Ovary (tissue), 9 donors: Measurements from ENCODE around the gene FSTL3. TPM values are rescaled to one million over a fixed set of nuclear protein-coding genes. Genes with fewer than 3 reads are reported as not detected.

ENCODE experiments used
- DNase-seq, 5 donors: peaks; one replicate each; pipeline ENCODE4 v3.0.0-alpha.2; 2019 to 2020
- H3K27ac ChIP-seq, 2 donors: fragments of 200-600 bp; one replicate each; pipeline versions ENCODE4 v1.5.1 to v1.8.0; 2019 to 2022
- H3K27me3 ChIP-seq: fragments of 200-600 bp; one replicate; pipeline ENCODE4 v1.8.0; 2022
- H3K36me3 ChIP-seq: fragments of 200-600 bp; sonication (generic); one replicate; pipeline ENCODE4 v1.5.1; 2019
- H3K4me1 ChIP-seq: one replicate; pipeline ENCODE4 v1.8.1; 2013; ENCODE audit warnings: mild to moderate bottlenecking, moderate library complexity; ENCODE audit not compliant: insufficient read depth
- H3K4me3 ChIP-seq: fragments of 200-600 bp; sonication (generic); one replicate; pipeline ENCODE4 v1.5.1; 2017
- H3K9me3 ChIP-seq, 2 donors: fragments of 200-600 bp in 1 of 2; sonication (generic) in 1 of 2; one replicate each; pipeline versions ENCODE4 v1.5.1 to v1.8.1; 2013 to 2019; ENCODE audit warnings: mild to moderate bottlenecking in 1 of 2, moderate library complexity in 1 of 2
- EP300 ChIP-seq: sonication (generic); formaldehyde crosslinking; IDR thresholded peaks from one replicate; pipeline ENCODE4 v1.6.1; 2017; ENCODE audit warnings: antibody characterized with exemption
- POLR2A ChIP-seq: fragments of 450-650 bp; IDR thresholded peaks from one replicate; pipeline ENCODE4 v1.6.1; 2017; ENCODE audit warnings: antibody characterized with exemption, mild to moderate bottlenecking, moderate library complexity
- WGBS, 3 donors: extraction: QIAGEN DNeasy Blood & Tissue Kit in 1 of 3; methylation state at CpG; one replicate each; pipeline versions ENCODE4 v1.1.5 to v1.1.7; 2013 to 2017; 5-methylcytosine and 5-hydroxymethylcytosine counted together
- intact Hi-C, 4 donors: fragments of 100-400 bp; cut with DNase I; formaldehyde crosslinking; loops; one replicate each; pipeline versions ENCODE4 v1.11.0 to v1.15.1; 2022 to 2023
- polyA plus RNA-seq, 2 donors: library from polyadenylated mRNA; stranded (reverse); fragments of 200-250 nt in 1 of 2; fragments of 350-450 nt in 1 of 2; fragmentation: Illumina TruSeq in 1 of 2; extraction: RNeasy Lipid Tissue Mini Kit (QIAGEN cat#74804) in 1 of 2; gene quantifications; one replicate each; pipeline ENCODE4 v1.2.3, GENCODE V29; 2013 to 2014
- total RNA-seq, 7 donors: library from RNA; depleted of rRNA in 2 of 7; stranded (reverse); fragments of >200 nt in 2 of 7; fragmentation: NEBNext Ultra II Directional in 3 of 7; extraction: Animal tissue kit (Norgen Biotek cat#: 25700) in 3 of 7; gene quantifications; one replicate each; pipeline versions ENCODE4 v1.1.0 to v1.2.4, GENCODE V29; 2016 to 2023
- TF ChIP-seq, protein P1 (sequence below), 3 donors: fragments of 450-650 bp in 2 of 3; fragments of 200-600 bp in 1 of 3; IDR thresholded peaks; one replicate each; pipeline versions ENCODE4 v1.5.1 to v1.8.0; 2016 to 2022; ENCODE audit warnings: antibody characterized with exemption in 3 of 3, mild to moderate bottlenecking in 1 of 3
- donor health status: DM: no; HTN: no; CAD: no; lungs with moderate emphysema.
- donor health status: DM: no; HTN: no; CAD: no.
- donor health status: Bipolar disorder and iron deficiency.
- donor health status: DM: yes; HTN: yes; CAD: no.
- donor health status: DM: no; HTN: no; CAD: no.
- donor health status: DM: yes; HTN: yes; CAD: no.

The FSTL3 gene
- total and polyA plus RNA-seq, 9 donors: 16.9 to 141 (median 39.9) TPM

GRCh38 chr19:632579-633067, 43.6 kb upstream of the FSTL3 start:
- no peak for DNase-seq
- Histone ChIP-seq H3K27ac (no peak overlapping the region), H3K36me3 (no peaks in the 10 kb centered on the region), H3K27me3 (no peaks in the 10 kb centered on the region), H3K4me3 (peak overlapping the region; percentile 90), H3K4me1 (peaks cover 12% of the 10 kb centered on the region), H3K9me3 (no peaks in the 10 kb centered on the region)
- no peak for TF ChIP-seq EP300
- TF ChIP-seq POLR2A: no peak
- TF ChIP-seq, protein P1, sequence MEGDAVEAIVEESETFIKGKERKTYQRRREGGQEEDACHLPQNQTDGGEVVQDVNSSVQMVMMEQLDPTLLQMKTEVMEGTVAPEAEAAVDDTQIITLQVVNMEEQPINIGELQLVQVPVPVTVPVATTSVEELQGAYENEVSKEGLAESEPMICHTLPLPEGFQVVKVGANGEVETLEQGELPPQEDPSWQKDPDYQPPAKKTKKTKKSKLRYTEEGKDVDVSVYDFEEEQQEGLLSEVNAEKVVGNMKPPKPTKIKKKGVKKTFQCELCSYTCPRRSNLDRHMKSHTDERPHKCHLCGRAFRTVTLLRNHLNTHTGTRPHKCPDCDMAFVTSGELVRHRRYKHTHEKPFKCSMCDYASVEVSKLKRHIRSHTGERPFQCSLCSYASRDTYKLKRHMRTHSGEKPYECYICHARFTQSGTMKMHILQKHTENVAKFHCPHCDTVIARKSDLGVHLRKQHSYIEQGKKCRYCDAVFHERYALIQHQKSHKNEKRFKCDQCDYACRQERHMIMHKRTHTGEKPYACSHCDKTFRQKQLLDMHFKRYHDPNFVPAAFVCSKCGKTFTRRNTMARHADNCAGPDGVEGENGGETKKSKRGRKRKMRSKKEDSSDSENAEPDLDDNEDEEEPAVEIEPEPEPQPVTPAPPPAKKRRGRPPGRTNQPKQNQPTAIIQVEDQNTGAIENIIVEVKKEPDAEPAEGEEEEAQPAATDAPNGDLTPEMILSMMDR (IDR thresholded peaks at IDR 0.05): no peak
- 2% methylated on average over 35 of the region's 35 CpGs for WGBS, 3 donors
- intact Hi-C loops: no loop called here

GRCh38 chr19:633068-633785, 43.0 kb upstream of the FSTL3 start, which contains the start of gene POLRMT:
Gene POLRMT, minus strand, starts transcription at chr19:633537. Its CDS starts 25 bp downstream, at chr19:633512.
- 0 to 1% (median 0%) methylated on average over 67 of the region's 67 CpGs for WGBS, 3 donors
- no peak within 1 kb of the TSS for H3K27ac ChIP-seq
- intact Hi-C loops: no loop called here
- peak; percentile 98 to 99 (median 98) for DNase-seq
- H3K36me3 ChIP-seq: no peaks in the 10 kb centered on the region
- H3K4me3 ChIP-seq: peak within 1 kb of the TSS; percentile 90
- TF ChIP-seq, protein P1 (IDR thresholded peaks at IDR 0.05): peak in 2 of 3 donors; percentile 27 to 34
- no peak for TF ChIP-seq POLR2A
- peaks cover 12% of the 10 kb centered on the region for H3K4me1 ChIP-seq
- no peaks in the 10 kb centered on the region for H3K27me3 ChIP-seq
- H3K9me3 ChIP-seq: no peaks in the 10 kb centered on the region

- Histone ChIP-seq H3K4me3 (peak overlapping the region; percentile 90), H3K27me3 (no peaks in the 10 kb centered on the region), H3K4me1 (peaks cover 18% of the 10 kb centered on the region), H3K36me3 (no peaks in the 10 kb centered on the region), H3K27ac (no peak overlapping the region), H3K9me3 (no peaks in the 10 kb centered on the region)
- intact Hi-C loops: no loop called here
- TF ChIP-seq EP300: no peak
- TF ChIP-seq, protein P1 (IDR thresholded peaks at IDR 0.05): no peak
- no peak for TF ChIP-seq POLR2A
- WGBS, 3 donors: 18 to 22% (median 20%) methylated on average over 32 of the region's 32 CpGs
- no peak for DNase-seq
Measured at GRCh38 chr19:633786-634639, 42.2 kb upstream of the FSTL3 start.

DNA sequence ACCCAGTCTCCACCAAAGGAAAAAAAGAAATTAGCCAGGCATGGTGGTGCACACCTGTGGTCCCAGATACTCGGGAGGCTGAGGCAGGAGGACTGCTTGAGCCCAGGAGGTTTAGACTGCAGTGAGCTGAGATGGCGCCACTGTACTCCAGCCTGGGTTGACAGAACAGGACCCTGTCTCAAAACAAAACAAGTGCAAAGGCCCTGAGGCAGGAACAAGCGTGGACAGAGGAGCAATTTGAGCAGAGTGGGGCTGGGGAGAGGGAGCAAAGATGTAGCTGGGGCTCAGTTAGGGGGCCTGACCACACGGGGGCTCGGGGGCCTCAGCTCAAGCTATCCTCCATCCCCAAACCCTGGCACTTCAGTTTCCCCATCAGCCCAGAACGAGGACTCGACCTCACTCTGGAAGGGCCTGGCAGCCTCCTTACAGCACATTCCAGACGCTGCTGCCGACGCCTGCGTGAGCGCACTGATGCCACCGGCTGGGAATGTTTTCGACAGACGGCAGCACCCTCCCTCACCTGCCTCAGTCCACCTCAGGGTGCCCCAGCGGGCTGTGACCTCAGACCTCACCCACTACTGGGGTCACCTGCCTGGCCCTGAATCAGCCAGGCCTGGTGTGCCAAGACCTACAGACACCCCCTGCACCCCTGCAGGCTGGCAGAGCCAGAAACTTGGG, 41.1 kb upstream of the FSTL3 start:
- WGBS, 3 donors: 85 to 92% (median 88%) methylated on average over 16 of the region's 16 CpGs
- Histone ChIP-seq H3K36me3 (no peaks in the 10 kb centered on the region), H3K4me3 (no peak overlapping the region), H3K9me3 (no peaks in the 10 kb centered on the region), H3K27me3 (no peaks in the 10 kb centered on the region), H3K27ac (no peak overlapping the region), H3K4me1 (peaks cover 20% of the 10 kb centered on the region)
- no peak for DNase-seq
- intact Hi-C loops: no loop called here
- TF ChIP-seq, protein P1 (IDR thresholded peaks at IDR 0.05): no peak
- no peak for TF ChIP-seq EP300
- TF ChIP-seq POLR2A: no peak
